Adrenal gland (tissue), 5 donors: ENCODE data around the gene CANX.

Experiments
- POLR2A ChIP-seq, 2 donors: fragments of 450-650 bp; IDR thresholded peaks; one replicate each; pipeline ENCODE4 v1.6.1; 2017; ENCODE audit warnings: antibody characterized with exemption in 2 of 2, mild to moderate bottlenecking in 2 of 2, moderate library complexity in 1 of 2
- TF ChIP-seq, protein P1 (sequence below), 6 experiments: fragments of 450-650 bp in 4 of 6; fragments of 200-600 bp in 2 of 6; sonication (generic) in 1 of 6; IDR thresholded peaks; 1 replicate in 5 of 6; 2 replicates in 1 of 6; pipeline versions ENCODE4 v1.5.1 to v1.8.0; 2016 to 2021; ENCODE audit warnings: antibody characterized with exemption in 6 of 6, mild to moderate bottlenecking in 2 of 6, moderate library complexity in 1 of 6
- donor health status: DM: no; HTN: no; CAD: no.

DNA sequence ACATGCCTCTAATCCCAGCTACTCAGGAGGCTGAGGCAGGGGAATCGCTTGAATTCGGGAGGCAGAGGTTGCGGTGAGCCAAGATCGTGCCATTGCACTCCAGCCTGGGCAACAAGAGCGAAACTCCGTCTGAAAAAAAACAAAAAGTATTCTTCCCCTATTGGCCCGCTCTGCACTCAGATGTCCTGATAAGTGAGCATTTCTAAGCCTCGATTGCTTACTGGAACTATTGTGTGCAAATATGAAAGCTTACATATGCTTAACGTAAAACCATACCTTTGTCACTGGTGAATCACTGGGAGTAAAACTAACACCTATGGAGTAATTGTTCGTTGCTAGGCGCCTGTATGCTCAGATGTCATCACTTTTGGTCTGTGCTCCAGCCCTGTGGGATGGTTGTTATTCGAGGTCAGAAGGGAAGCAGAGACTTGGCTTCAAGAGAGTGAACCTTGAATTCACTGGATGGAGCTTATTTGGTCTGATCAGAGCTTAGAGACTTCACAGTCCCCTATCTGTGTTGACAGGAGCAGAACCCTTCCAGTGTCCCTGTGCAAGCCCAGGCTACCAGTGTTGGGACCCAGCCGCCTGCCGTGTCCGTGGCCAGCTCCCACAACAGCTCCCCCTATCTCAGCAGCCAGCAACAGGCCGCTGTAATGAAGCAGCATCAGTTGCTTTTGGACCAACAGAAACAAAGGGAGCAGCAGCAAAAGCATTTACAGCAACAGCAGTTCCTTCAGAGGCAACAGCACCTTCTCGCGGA lies 69.7 kb downstream of the CANX start:
- no peak for TF ChIP-seq POLR2A (IDR thresholded peaks at IDR 0.05)
- TF ChIP-seq, protein P1, sequence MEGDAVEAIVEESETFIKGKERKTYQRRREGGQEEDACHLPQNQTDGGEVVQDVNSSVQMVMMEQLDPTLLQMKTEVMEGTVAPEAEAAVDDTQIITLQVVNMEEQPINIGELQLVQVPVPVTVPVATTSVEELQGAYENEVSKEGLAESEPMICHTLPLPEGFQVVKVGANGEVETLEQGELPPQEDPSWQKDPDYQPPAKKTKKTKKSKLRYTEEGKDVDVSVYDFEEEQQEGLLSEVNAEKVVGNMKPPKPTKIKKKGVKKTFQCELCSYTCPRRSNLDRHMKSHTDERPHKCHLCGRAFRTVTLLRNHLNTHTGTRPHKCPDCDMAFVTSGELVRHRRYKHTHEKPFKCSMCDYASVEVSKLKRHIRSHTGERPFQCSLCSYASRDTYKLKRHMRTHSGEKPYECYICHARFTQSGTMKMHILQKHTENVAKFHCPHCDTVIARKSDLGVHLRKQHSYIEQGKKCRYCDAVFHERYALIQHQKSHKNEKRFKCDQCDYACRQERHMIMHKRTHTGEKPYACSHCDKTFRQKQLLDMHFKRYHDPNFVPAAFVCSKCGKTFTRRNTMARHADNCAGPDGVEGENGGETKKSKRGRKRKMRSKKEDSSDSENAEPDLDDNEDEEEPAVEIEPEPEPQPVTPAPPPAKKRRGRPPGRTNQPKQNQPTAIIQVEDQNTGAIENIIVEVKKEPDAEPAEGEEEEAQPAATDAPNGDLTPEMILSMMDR (IDR thresholded peaks at IDR 0.05): no peak
